HEK293 (cell line): ENCODE data around the gene OSBPL10.

Experiments used
- CTCF ChIA-PET: fragments of 350-600 bp; formaldehyde crosslinking; extraction: SDS; loops from one replicate; lab custom pipeline; 2021; ENCODE audit warnings: antibody characterized with exemption; lab: Yijun Ruan, JAX
- POLR2A ChIA-PET: fragments of 300-600 bp; formaldehyde crosslinking; extraction: SDS; loops from one replicate; lab custom pipeline; 2020; ENCODE audit warnings: antibody characterized with exemption, inconsistent platforms; lab: Yijun Ruan, JAX
- H3K27ac ChIP-seq: fragments of 200-500 bp; sonication (Bioruptor generic); 2 replicates; pipeline ENCODE4 v1.5.1; 2014; ENCODE audit warnings: low read depth, low read length, control low read depth, inconsistent platforms; ENCODE audit errors: extremely low read depth
- H3K36me3 ChIP-seq, 2 experiments: fragments of 200-500 bp in 1 of 2; sonication (Bioruptor generic) in 1 of 2; 1 replicate in 1 of 2; 2 replicates in 1 of 2; pipeline ENCODE4 v1.5.1; 2014 to 2017; ENCODE audit warnings: inconsistent platforms in 2 of 2, low read length in 2 of 2; ENCODE audit not compliant: control insufficient read depth in 2 of 2, insufficient read depth in 1 of 2
- H3K4me1 ChIP-seq: fragments of 200-500 bp; sonication (Bioruptor generic); 2 replicates; pipeline ENCODE4 v1.5.1; 2014; ENCODE audit warnings: mild to moderate bottlenecking, low read length, inconsistent platforms; ENCODE audit not compliant: control insufficient read depth, insufficient read depth
- H3K4me3 ChIP-seq: 2 replicates; pipeline ENCODE4 v1.5.1; 2011; ENCODE audit warnings: low read depth, mild to moderate bottlenecking, control low read depth, low read length, moderate library complexity
- H3K9me3 ChIP-seq: fragments of 200-500 bp; sonication (Bioruptor generic); 2 replicates; pipeline ENCODE4 v1.5.1; 2014; ENCODE audit warnings: low read depth, low read length, inconsistent platforms; ENCODE audit not compliant: control insufficient read depth, insufficient read depth
- ATF2 ChIP-seq: fragments of 450-650 bp; formaldehyde crosslinking; IDR thresholded peaks from 2 replicates; pipeline ENCODE4 v1.5.1; 2016; ENCODE audit warnings: missing biosample characterization, missing genetic modification characterization, low read depth
- WT1 ChIP-seq: fragments of 450-650 bp; formaldehyde crosslinking; IDR thresholded peaks from 2 replicates; pipeline ENCODE4 v1.5.1; 2016; ENCODE audit warnings: missing biosample characterization, missing genetic modification characterization
- ZBTB20 ChIP-seq: fragments of 450-650 bp; formaldehyde crosslinking; IDR thresholded peaks from 2 replicates; pipeline ENCODE4 v1.5.1; 2016; ENCODE audit warnings: missing biosample characterization, missing genetic modification characterization
- ZEB2 ChIP-seq: fragments of 450-650 bp; formaldehyde crosslinking; IDR thresholded peaks from 2 replicates; pipeline ENCODE4 v1.5.1; 2016; ENCODE audit warnings: missing biosample characterization, missing genetic modification characterization
- ZFHX2 ChIP-seq: fragments of 450-650 bp; formaldehyde crosslinking; conservative IDR thresholded peaks from 2 replicates; pipeline ENCODE4 v1.5.1; 2016; ENCODE audit warnings: missing biosample characterization, missing genetic modification characterization
- ZFP41 ChIP-seq: fragments of 450-650 bp; formaldehyde crosslinking; IDR thresholded peaks from 2 replicates; pipeline ENCODE4 v1.5.1; 2016; ENCODE audit warnings: missing biosample characterization, missing genetic modification characterization, borderline replicate concordance
- ZIC2 ChIP-seq: fragments of 450-650 bp; formaldehyde crosslinking; IDR thresholded peaks from 2 replicates; pipeline ENCODE4 v1.5.1; 2016; ENCODE audit warnings: missing biosample characterization, missing genetic modification characterization
- ZNF133 ChIP-seq: fragments of 450-650 bp; formaldehyde crosslinking; IDR thresholded peaks from 2 replicates; pipeline ENCODE4 v1.5.1; 2016; ENCODE audit warnings: missing biosample characterization, missing genetic modification characterization
- ZNF148 ChIP-seq: fragments of 450-650 bp; formaldehyde crosslinking; IDR thresholded peaks from 2 replicates; pipeline ENCODE4 v1.5.0; 2017; ENCODE audit warnings: missing biosample characterization, missing genetic modification characterization, borderline replicate concordance
- ZNF221 ChIP-seq: fragments of 450-650 bp; formaldehyde crosslinking; IDR thresholded peaks from 2 replicates; pipeline ENCODE4 v1.5.1; 2017; ENCODE audit warnings: missing biosample characterization, missing genetic modification characterization, borderline replicate concordance
- ZNF391 ChIP-seq: fragments of 450-650 bp; formaldehyde crosslinking; IDR thresholded peaks from 2 replicates; pipeline ENCODE4 v1.5.1; 2016; ENCODE audit warnings: low read depth, missing biosample characterization, missing genetic modification characterization, borderline replicate concordance
- ZNF404 ChIP-seq: fragments of 450-650 bp; formaldehyde crosslinking; IDR thresholded peaks from 2 replicates; pipeline ENCODE4 v1.5.1; 2017; ENCODE audit warnings: missing biosample characterization, missing genetic modification characterization
- ZNF48 ChIP-seq: fragments of 450-650 bp; formaldehyde crosslinking; IDR thresholded peaks from 2 replicates; pipeline ENCODE4 v1.5.1; 2016; ENCODE audit warnings: missing biosample characterization, missing genetic modification characterization
- ZNF530 ChIP-seq: fragments of 450-650 bp; formaldehyde crosslinking; IDR thresholded peaks from 2 replicates; pipeline ENCODE4 v1.5.1; 2016; ENCODE audit warnings: low read depth, missing biosample characterization, missing genetic modification characterization
- ZNF610 ChIP-seq: fragments of 450-650 bp; formaldehyde crosslinking; IDR thresholded peaks from 2 replicates; pipeline ENCODE4 v1.5.1; 2016; ENCODE audit warnings: missing biosample characterization, missing genetic modification characterization, borderline replicate concordance
- ZNF658 ChIP-seq: fragments of 450-650 bp; formaldehyde crosslinking; IDR thresholded peaks from 2 replicates; pipeline ENCODE4; 2016; ENCODE audit warnings: missing biosample characterization, missing genetic modification characterization
- ZNF776 ChIP-seq: fragments of 450-650 bp; formaldehyde crosslinking; IDR thresholded peaks from 2 replicates; pipeline ENCODE4 v1.5.0; 2017; ENCODE audit warnings: missing biosample characterization, missing genetic modification characterization, borderline replicate concordance
- ZSCAN4 ChIP-seq: fragments of 450-650 bp; formaldehyde crosslinking; IDR thresholded peaks from 2 replicates; pipeline ENCODE4 v1.5.1; 2017; ENCODE audit warnings: missing biosample characterization, missing genetic modification characterization

OSBPL10 gene

GRCh38 chr3:31625358-31625757 is 355.7 kb downstream of the OSBPL10 start:
- Histone ChIP-seq H3K36me3 (peaks cover 0 to 43% of the 10 kb centered on the region in 2 experiments; a peak in 1 of 3 replicates), H3K4me1 (no peaks in the 10 kb centered on the region), H3K9me3 (no peaks in the 10 kb centered on the region), H3K27ac (no peak overlapping the region), H3K4me3 (no peak overlapping the region)
- POLR2A ChIA-PET, result no interaction called here
- CTCF ChIA-PET, result interaction anchor here (1.0 kb wide), 1 partner anchor 143 kb away, joined by 3 read pairs; no protein-coding TSS in a partner anchor
- TF ChIP-seq ZNF221 (tag by site-specific recombination), result no peak
- TF ChIP-seq ZFHX2 (tag by site-specific recombination), result no peak
- TF ChIP-seq ZNF658 (tag by site-specific recombination), result no peak
- no peak for TF ChIP-seq ZFP41 (tag by site-specific recombination)
- no peak for TF ChIP-seq ZEB2 (tag by site-specific recombination)
- TF ChIP-seq ATF2 (tag by site-specific recombination), result no peak
- TF ChIP-seq ZNF610 (tag by site-specific recombination), result no peak
- TF ChIP-seq ZIC2 (tag by site-specific recombination), result no peak
- no peak for TF ChIP-seq ZNF530 (tag by site-specific recombination)
- no peak for TF ChIP-seq ZNF391 (tag by site-specific recombination)
- no peak for TF ChIP-seq ZNF48 (tag by site-specific recombination)
- TF ChIP-seq ZBTB20, result no peak
- no peak for TF ChIP-seq ZNF133
- no peak for TF ChIP-seq WT1 (tag by site-specific recombination)
- TF ChIP-seq ZNF404 (tag by site-specific recombination), result no peak
- TF ChIP-seq ZNF148 (tag by site-specific recombination), result no peak
- TF ChIP-seq ZNF776, result no peak

GRCh38 chr3:31624083-31624709 is 356.9 kb downstream of the OSBPL10 start:
- ChIA-PET CTCF (interaction anchor here (0.6 kb wide), 1 partner anchor 618 kb away, joined by 3 read pairs; no protein-coding TSS in a partner anchor), POLR2A (no interaction called here)
- no peak for TF ChIP-seq ZSCAN4 (tag by site-specific recombination)
- H3K36me3 ChIP-seq, result peaks cover 0 to 45% of the 10 kb centered on the region in 2 experiments; a peak in 1 of 3 replicates
- H3K4me1 ChIP-seq, result no peaks in the 10 kb centered on the region
- H3K4me3 ChIP-seq, result no peak overlapping the region
- H3K27ac ChIP-seq, result no peak overlapping the region
- H3K9me3 ChIP-seq, result no peaks in the 10 kb centered on the region
